Ovary (tissue), 9 donors: ENCODE measurements around the gene RASSF5. TPM values are rescaled to one million over a fixed set of nuclear protein-coding genes. Genes with fewer than 3 reads are reported as not detected.

Experiments used
- DNase-seq, 5 donors: peaks; one replicate each; pipeline ENCODE4 v3.0.0-alpha.2; 2019 to 2020
- H3K27ac ChIP-seq, 2 donors: fragments of 200-600 bp; one replicate each; pipeline versions ENCODE4 v1.5.1 to v1.8.0; 2019 to 2022
- H3K27me3 ChIP-seq: fragments of 200-600 bp; one replicate; pipeline ENCODE4 v1.8.0; 2022
- H3K36me3 ChIP-seq: fragments of 200-600 bp; sonication (generic); one replicate; pipeline ENCODE4 v1.5.1; 2019
- H3K4me1 ChIP-seq: one replicate; pipeline ENCODE4 v1.8.1; 2013; ENCODE audit warnings: mild to moderate bottlenecking, moderate library complexity; ENCODE audit not compliant: insufficient read depth
- H3K4me3 ChIP-seq: fragments of 200-600 bp; sonication (generic); one replicate; pipeline ENCODE4 v1.5.1; 2017
- H3K9me3 ChIP-seq, 2 donors: fragments of 200-600 bp in 1 of 2; sonication (generic) in 1 of 2; one replicate each; pipeline versions ENCODE4 v1.5.1 to v1.8.1; 2013 to 2019; ENCODE audit warnings: mild to moderate bottlenecking in 1 of 2, moderate library complexity in 1 of 2
- EP300 ChIP-seq: sonication (generic); formaldehyde crosslinking; IDR thresholded peaks from one replicate; pipeline ENCODE4 v1.6.1; 2017; ENCODE audit warnings: antibody characterized with exemption
- POLR2A ChIP-seq: fragments of 450-650 bp; IDR thresholded peaks from one replicate; pipeline ENCODE4 v1.6.1; 2017; ENCODE audit warnings: antibody characterized with exemption, mild to moderate bottlenecking, moderate library complexity
- WGBS, 3 donors: extraction: QIAGEN DNeasy Blood & Tissue Kit in 1 of 3; methylation state at CpG; one replicate each; pipeline versions ENCODE4 v1.1.5 to v1.1.7; 2013 to 2017; 5-methylcytosine and 5-hydroxymethylcytosine counted together
- intact Hi-C, 4 donors: fragments of 100-400 bp; cut with DNase I; formaldehyde crosslinking; loops; one replicate each; pipeline versions ENCODE4 v1.11.0 to v1.15.1; 2022 to 2023
- polyA plus RNA-seq, 2 donors: library from polyadenylated mRNA; stranded (reverse); fragments of 200-250 nt in 1 of 2; fragments of 350-450 nt in 1 of 2; fragmentation: Illumina TruSeq in 1 of 2; extraction: RNeasy Lipid Tissue Mini Kit (QIAGEN cat#74804) in 1 of 2; gene quantifications; one replicate each; pipeline ENCODE4 v1.2.3, GENCODE V29; 2013 to 2014
- total RNA-seq, 7 donors: library from RNA; depleted of rRNA in 2 of 7; stranded (reverse); fragments of >200 nt in 2 of 7; fragmentation: NEBNext Ultra II Directional in 3 of 7; extraction: Animal tissue kit (Norgen Biotek cat#: 25700) in 3 of 7; gene quantifications; one replicate each; pipeline versions ENCODE4 v1.1.0 to v1.2.4, GENCODE V29; 2016 to 2023
- TF ChIP-seq, protein P1 (sequence below), 3 donors: fragments of 450-650 bp in 2 of 3; fragments of 200-600 bp in 1 of 3; IDR thresholded peaks; one replicate each; pipeline versions ENCODE4 v1.5.1 to v1.8.0; 2016 to 2022; ENCODE audit warnings: antibody characterized with exemption in 3 of 3, mild to moderate bottlenecking in 1 of 3
- donor health status: DM: no; HTN: no; CAD: no; lungs with moderate emphysema.
- donor health status: DM: no; HTN: no; CAD: no.
- donor health status: Bipolar disorder and iron deficiency.
- donor health status: DM: yes; HTN: yes; CAD: no.
- donor health status: DM: no; HTN: no; CAD: no.
- donor health status: DM: yes; HTN: yes; CAD: no.

Gene RASSF5
- total and polyA plus RNA-seq, 9 donors = 1.8 to 11.8 (median 5.3) TPM

DNA sequence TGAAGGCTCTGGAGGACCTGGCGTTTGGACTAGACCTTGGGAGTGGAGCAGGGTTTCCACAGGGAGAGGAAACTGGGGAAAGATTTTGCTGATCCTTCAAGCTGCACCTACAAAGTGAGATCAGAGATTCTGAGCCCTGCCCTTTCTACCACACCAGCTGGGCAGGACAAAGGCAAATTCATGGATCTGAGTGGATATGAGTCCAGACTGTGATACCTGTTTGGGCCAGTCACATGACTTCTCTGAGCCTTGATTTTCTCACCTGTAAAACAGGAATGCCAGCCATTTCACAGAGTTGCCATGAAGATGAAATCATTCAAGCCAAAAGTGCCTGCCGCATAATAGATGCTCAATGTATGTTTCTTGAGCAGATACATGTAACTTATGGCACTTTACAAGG, 4.9 kb upstream of the RASSF5 start:
- WGBS, 3 donors = 80 to 84% (median 82%) methylated on average over 2 of the region's 2 CpGs
- Histone ChIP-seq H3K4me3 (no peak overlapping the region), H3K27ac (no peak overlapping the region), H3K4me1 (peaks cover 3% of the 10 kb centered on the region), H3K27me3 (no peaks in the 10 kb centered on the region), H3K9me3 (no peaks in the 10 kb centered on the region), H3K36me3 (no peaks in the 10 kb centered on the region)
- no peak for DNase-seq
- TF ChIP-seq EP300 (no peak), POLR2A (no peak)
- TF ChIP-seq, protein P1, sequence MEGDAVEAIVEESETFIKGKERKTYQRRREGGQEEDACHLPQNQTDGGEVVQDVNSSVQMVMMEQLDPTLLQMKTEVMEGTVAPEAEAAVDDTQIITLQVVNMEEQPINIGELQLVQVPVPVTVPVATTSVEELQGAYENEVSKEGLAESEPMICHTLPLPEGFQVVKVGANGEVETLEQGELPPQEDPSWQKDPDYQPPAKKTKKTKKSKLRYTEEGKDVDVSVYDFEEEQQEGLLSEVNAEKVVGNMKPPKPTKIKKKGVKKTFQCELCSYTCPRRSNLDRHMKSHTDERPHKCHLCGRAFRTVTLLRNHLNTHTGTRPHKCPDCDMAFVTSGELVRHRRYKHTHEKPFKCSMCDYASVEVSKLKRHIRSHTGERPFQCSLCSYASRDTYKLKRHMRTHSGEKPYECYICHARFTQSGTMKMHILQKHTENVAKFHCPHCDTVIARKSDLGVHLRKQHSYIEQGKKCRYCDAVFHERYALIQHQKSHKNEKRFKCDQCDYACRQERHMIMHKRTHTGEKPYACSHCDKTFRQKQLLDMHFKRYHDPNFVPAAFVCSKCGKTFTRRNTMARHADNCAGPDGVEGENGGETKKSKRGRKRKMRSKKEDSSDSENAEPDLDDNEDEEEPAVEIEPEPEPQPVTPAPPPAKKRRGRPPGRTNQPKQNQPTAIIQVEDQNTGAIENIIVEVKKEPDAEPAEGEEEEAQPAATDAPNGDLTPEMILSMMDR (IDR thresholded peaks at IDR 0.05) = no peak
- intact Hi-C loops = loop anchor here in 1 of 4 donors (5.0 kb wide), 1 partner anchor 40 kb away; no protein-coding TSS in a partner anchor

GRCh38 chr1:206502812-206503211, 4.5 kb upstream of the RASSF5 start:
- Histone ChIP-seq H3K9me3 (no peaks in the 10 kb centered on the region), H3K36me3 (no peaks in the 10 kb centered on the region), H3K27ac (no peak overlapping the region), H3K4me1 (peaks cover 4% of the 10 kb centered on the region), H3K4me3 (no peak overlapping the region), H3K27me3 (no peaks in the 10 kb centered on the region)
- TF ChIP-seq POLR2A (no peak), EP300 (no peak)
- TF ChIP-seq, protein P1 (IDR thresholded peaks at IDR 0.05) = no peak
- WGBS, 3 donors = 29 to 76% (median 64%) methylated on average over 1 of the region's 1 CpG
- intact Hi-C loops = loop anchor here in 1 of 4 donors (5.0 kb wide), 1 partner anchor 39 kb away; no protein-coding TSS in a partner anchor
- no peak for DNase-seq

DNA sequence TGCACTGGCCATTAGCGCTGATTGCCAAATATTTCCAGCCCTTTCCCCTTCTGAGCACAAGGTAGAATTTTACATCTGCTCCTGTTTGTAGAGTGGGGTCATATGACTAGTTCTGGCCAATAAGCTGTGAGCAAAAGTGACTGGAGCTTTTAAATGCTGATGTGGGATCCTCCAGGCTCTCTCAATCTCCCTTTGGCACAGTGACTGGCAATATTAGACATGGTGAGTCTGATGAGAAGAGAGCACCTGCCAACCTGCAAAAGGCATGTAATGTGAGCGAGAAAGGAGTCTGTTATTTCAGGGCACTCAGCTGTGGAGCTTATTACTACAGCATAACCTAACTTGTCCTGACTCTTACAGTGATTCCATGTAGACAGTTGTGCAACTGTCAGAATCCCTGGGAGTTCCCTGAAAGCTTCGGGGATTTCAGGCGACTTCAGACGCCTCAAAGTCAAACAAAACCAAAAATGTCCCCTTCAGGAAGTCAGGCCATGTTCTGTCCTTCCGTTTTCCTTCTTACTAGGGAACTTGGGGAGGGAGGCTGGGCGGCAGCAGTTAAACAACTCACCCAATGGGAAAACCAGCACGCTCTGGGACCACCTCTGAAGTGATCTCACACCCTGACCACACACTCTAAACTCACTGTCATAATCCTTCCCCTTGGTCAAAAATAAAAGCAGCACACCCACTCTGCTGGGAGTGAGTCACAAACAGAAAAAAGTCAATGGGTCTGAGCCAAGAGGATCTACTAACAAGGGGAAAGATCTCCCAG, 3.6 kb upstream of the RASSF5 start:
- no peaks in the 10 kb centered on the region for H3K36me3 ChIP-seq
- no peak for TF ChIP-seq POLR2A
- TF ChIP-seq EP300 = no peak
- TF ChIP-seq, protein P1 (IDR thresholded peaks at IDR 0.05) = no peak
- whole genome bisulfite sequencing, 3 donors = 53 to 58% (median 58%) methylated on average over 8 of the region's 8 CpGs
- intact Hi-C loops = loop anchor here in 1 of 4 donors (5.0 kb wide), 1 partner anchor 39 kb away; no protein-coding TSS in a partner anchor
- H3K4me3 ChIP-seq = no peak overlapping the region
- no peaks in the 10 kb centered on the region for H3K9me3 ChIP-seq
- no peaks in the 10 kb centered on the region for H3K27me3 ChIP-seq
- no peak overlapping the region for H3K27ac ChIP-seq
- DNase-seq = no peak
- peaks cover 5% of the 10 kb centered on the region for H3K4me1 ChIP-seq

DNA sequence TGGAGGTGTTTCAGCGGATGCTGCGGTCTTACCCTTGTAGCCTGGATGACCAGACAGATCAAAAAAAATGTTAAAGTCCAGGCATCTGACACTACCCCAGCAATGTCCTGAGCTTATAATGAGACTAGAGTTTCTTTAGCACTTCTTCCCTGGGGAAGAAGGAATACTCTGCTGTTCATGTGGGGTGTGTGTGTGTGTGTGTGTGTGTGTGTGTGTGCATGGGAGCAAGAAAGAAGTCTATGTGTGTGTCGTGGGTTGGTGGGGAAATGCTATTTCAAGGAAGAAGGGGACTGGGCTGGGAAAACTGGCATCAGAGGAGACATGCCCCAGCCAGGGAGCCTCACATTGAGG, 3.0 kb upstream of the RASSF5 start:
- Histone ChIP-seq H3K4me3 (no peak overlapping the region), H3K4me1 (peaks cover 5% of the 10 kb centered on the region), H3K9me3 (no peaks in the 10 kb centered on the region), H3K27me3 (no peaks in the 10 kb centered on the region), H3K27ac (no peak overlapping the region), H3K36me3 (no peaks in the 10 kb centered on the region)
- intact Hi-C loops = loop anchor here in 1 of 4 donors (5.0 kb wide), 1 partner anchor 38 kb away; no protein-coding TSS in a partner anchor
- WGBS, 3 donors = 30 to 45% (median 43%) methylated on average over 3 of the region's 3 CpGs
- no peak for DNase-seq
- TF ChIP-seq EP300 (no peak), POLR2A (no peak)
- TF ChIP-seq, protein P1 (IDR thresholded peaks at IDR 0.05) = no peak
